OCI-LY7 (cell line): ENCODE results near the gene SLC24A2.

Source experiments
- EZH2phosphoT487 ChIP-seq: fragments of 200-600 bp; sonication (generic); IDR thresholded peaks from 2 replicates; pipeline ENCODE4 v1.6.1; 2018; ENCODE audit warnings: low read depth, borderline replicate concordance, mild to moderate bottlenecking, mixed run types, antibody characterized with exemption, low read length, moderate library complexity, mixed read lengths
- TF ChIP-seq, protein P1 (sequence below): fragments of 200-600 bp; sonication (generic); conservative IDR thresholded peaks from 2 replicates; pipeline ENCODE4 v1.5.1; 2014; ENCODE audit warnings: mild to moderate bottlenecking, antibody characterized with exemption, low read length, moderate library complexity, mixed read lengths

DNA sequence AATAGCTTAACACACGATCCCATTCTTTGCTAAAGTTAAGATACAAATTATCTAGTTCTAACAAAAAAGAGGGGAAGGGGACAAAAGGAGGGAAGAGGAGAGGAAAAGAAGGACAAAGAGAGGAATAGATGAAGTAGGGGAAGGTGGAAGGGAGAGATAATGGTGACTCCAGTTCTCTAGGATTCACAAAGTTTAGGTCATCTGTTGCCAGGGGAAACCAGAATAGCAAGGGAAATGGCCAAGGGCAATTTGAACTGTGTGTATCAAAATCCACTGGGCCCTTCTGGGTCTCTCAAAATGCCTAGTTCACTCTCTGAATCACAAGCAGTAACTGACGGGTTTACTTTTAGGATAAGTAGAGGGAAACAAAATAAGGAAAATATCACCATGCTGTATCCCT lies 7.6 kb downstream of the SLC24A2 start:
- TF ChIP-seq, protein P1, sequence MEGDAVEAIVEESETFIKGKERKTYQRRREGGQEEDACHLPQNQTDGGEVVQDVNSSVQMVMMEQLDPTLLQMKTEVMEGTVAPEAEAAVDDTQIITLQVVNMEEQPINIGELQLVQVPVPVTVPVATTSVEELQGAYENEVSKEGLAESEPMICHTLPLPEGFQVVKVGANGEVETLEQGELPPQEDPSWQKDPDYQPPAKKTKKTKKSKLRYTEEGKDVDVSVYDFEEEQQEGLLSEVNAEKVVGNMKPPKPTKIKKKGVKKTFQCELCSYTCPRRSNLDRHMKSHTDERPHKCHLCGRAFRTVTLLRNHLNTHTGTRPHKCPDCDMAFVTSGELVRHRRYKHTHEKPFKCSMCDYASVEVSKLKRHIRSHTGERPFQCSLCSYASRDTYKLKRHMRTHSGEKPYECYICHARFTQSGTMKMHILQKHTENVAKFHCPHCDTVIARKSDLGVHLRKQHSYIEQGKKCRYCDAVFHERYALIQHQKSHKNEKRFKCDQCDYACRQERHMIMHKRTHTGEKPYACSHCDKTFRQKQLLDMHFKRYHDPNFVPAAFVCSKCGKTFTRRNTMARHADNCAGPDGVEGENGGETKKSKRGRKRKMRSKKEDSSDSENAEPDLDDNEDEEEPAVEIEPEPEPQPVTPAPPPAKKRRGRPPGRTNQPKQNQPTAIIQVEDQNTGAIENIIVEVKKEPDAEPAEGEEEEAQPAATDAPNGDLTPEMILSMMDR, result no peak
- no peak for TF ChIP-seq EZH2phosphoT487
